Measurements from ENCODE around the gene BACH2.

- no peak for TF ChIP-seq POLR2A (IDR thresholded peaks at IDR 0.05; ENCODE audit: low read length)
- no peak for TF ChIP-seq MYC (IDR thresholded peaks at IDR 0.05; ENCODE audit: borderline replicate concordance, low read length)
- TF ChIP-seq, protein P1, sequence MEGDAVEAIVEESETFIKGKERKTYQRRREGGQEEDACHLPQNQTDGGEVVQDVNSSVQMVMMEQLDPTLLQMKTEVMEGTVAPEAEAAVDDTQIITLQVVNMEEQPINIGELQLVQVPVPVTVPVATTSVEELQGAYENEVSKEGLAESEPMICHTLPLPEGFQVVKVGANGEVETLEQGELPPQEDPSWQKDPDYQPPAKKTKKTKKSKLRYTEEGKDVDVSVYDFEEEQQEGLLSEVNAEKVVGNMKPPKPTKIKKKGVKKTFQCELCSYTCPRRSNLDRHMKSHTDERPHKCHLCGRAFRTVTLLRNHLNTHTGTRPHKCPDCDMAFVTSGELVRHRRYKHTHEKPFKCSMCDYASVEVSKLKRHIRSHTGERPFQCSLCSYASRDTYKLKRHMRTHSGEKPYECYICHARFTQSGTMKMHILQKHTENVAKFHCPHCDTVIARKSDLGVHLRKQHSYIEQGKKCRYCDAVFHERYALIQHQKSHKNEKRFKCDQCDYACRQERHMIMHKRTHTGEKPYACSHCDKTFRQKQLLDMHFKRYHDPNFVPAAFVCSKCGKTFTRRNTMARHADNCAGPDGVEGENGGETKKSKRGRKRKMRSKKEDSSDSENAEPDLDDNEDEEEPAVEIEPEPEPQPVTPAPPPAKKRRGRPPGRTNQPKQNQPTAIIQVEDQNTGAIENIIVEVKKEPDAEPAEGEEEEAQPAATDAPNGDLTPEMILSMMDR (IDR thresholded peaks at IDR 0.05) = no peak
- TF ChIP-seq, protein P2, sequence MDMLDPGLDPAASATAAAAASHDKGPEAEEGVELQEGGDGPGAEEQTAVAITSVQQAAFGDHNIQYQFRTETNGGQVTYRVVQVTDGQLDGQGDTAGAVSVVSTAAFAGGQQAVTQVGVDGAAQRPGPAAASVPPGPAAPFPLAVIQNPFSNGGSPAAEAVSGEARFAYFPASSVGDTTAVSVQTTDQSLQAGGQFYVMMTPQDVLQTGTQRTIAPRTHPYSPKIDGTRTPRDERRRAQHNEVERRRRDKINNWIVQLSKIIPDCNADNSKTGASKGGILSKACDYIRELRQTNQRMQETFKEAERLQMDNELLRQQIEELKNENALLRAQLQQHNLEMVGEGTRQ (IDR thresholded peaks at IDR 0.05) = no peak
- TF ChIP-seq, protein P3, sequence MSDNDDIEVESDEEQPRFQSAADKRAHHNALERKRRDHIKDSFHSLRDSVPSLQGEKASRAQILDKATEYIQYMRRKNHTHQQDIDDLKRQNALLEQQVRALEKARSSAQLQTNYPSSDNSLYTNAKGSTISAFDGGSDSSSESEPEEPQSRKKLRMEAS (IDR thresholded peaks at IDR 0.05) = no peak
- TF ChIP-seq NFE2L2 (conservative IDR thresholded peaks at IDR 0.05; ENCODE audit: low read length) = no peak
- no peak for TF ChIP-seq BCL3 (IDR thresholded peaks at IDR 0.05)
- TF ChIP-seq CHD2 (IDR thresholded peaks at IDR 0.05; ENCODE audit: low read length, partially characterized antibody) = no peak
- no peak for TF ChIP-seq PHF8 (IDR thresholded peaks at IDR 0.05; ENCODE audit: borderline replicate concordance, low read depth)
- no peak for TF ChIP-seq HDAC2 (IDR thresholded peaks at IDR 0.05)
- no peak for TF ChIP-seq POLR2AphosphoS2 (conservative IDR thresholded peaks at IDR 0.05; ENCODE audit: low read length)
- TF ChIP-seq CBX2 (IDR thresholded peaks at IDR 0.05; ENCODE audit: borderline replicate concordance, low read depth) = no peak
- no peak for TF ChIP-seq RAD21 (conservative IDR thresholded peaks at IDR 0.05 in 1 of 2, IDR thresholded peaks at IDR 0.05 in 1 of 2)
These were observed 22.4 kb upstream of the BACH2 start for GRCh38 chr6:90319044-90319443.
